HG03432 (cell line): ENCODE measurements around the gene ATP6V0A1.
A peak's percentile ranks its signal among the peaks of the same experiment; 100 is the strongest.
"Not testable (repeated sequence)": the region's sequence is repeated elsewhere in the genome, so short reads cannot be mapped to it uniquely, and the experiment has no call there.

Source experiments
- ATAC-seq: cut with Tn5 transposase; IDR thresholded peaks from one replicate; pipeline ENCODE4 v1.9.1; 2021; ENCODE audit warnings: mild to moderate bottlenecking, moderate library complexity; ENCODE audit not compliant: unreplicated experiment

The ATP6V0A1 gene

DNA sequence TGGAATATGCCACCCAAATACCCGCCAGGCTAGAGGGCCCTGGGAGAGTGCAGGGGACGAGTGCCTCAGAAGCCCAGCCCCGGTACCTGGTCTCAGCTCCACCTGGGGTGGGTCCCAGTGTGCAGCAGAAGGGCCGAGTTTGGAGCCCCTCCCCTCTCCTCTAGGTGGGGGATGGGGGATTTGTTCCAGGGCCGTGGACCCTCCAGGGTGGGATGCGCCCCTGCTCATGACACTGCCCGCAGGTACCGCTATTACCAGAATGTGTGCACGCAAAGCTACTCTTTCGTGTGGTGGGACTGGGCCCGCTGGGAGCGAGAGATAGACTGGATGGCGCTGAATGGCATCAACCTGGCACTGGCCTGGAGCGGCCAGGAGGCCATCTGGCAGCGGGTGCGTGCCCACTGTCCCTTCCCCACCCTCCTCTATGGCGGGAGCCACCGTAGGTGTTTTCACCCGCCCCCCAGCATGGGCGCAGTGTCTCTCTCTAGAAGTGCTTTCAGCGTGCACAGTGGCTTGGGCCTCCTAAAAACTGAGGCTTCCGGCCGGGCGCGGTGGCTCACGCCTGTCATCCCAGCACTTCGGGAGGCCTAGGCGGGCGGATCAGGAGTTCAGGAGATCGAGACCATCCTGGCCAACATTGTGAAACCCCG is 78.6 kb downstream of the ATP6V0A1 start:
- ATAC-seq, result no peak

DNA sequence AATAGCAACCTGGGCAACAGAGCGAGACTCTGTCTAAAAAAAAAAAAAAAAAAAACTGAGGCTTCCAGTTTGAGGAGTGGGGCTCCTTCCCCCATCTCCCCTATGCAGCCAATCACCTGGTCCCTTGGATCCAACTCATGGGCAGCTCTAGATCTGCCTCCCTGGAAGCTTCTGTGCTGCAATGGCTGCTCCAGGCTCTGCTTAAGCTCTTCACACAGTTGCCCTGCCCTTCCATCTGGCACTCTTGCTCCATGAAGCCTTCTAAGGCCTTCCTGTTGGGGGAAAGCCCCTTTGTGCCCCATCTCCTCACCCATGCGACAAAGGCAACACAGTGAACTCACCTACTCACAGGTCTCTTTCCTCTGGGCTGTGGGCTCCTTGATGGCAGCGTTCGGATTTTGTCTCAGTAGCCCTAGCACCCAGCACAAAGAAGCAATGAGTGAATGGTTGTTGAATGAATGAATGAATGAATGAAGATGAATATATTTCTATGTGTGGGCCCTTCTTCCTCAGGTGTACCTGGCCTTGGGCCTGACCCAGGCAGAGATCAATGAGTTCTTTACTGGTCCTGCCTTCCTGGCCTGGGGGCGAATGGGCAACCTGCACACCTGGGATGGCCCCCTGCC is 79.3 kb downstream of the ATP6V0A1 start:
- ATAC-seq, result no peak

DNA sequence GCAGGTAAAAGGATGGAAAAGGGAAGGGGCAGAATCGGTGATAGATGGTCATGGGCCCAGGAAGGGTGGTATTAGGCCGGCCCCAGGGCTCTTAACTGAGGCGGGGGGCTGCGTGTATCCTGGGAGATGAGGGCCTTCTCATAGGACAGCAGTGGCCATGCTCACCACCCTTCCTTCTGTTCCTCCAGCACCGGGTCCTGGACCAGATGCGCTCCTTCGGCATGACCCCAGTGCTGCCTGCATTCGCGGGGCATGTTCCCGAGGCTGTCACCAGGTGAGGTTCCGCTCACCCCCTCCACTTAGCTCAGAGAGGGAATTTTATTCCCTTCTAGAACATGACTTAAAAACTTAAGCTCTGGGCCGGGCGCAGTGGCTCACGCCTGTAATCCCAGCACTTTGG is 79.8 kb downstream of the ATP6V0A1 start:
- no peak for ATAC-seq

DNA sequence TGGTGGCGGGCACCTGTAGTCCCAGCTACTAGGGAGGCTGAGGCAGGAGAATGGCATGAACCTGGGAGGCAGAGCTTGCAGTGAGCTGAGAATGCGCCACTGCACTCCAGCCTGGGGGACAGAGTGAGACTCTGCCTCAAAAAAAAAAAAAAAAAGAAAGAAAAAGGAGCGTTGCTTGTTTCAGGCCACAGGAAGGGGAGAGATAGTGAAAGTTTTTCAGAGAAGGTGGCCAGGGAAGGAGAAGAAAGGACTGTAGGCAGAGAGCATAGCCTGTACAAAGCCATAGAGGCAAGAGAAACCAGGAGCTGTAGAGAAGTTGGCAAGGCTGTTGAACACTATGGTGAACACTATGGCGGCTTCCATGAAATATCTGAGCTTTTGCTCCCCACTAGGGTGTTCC is 81.9 kb downstream of the ATP6V0A1 start:
- ATAC-seq, result not testable (repeated sequence)

DNA sequence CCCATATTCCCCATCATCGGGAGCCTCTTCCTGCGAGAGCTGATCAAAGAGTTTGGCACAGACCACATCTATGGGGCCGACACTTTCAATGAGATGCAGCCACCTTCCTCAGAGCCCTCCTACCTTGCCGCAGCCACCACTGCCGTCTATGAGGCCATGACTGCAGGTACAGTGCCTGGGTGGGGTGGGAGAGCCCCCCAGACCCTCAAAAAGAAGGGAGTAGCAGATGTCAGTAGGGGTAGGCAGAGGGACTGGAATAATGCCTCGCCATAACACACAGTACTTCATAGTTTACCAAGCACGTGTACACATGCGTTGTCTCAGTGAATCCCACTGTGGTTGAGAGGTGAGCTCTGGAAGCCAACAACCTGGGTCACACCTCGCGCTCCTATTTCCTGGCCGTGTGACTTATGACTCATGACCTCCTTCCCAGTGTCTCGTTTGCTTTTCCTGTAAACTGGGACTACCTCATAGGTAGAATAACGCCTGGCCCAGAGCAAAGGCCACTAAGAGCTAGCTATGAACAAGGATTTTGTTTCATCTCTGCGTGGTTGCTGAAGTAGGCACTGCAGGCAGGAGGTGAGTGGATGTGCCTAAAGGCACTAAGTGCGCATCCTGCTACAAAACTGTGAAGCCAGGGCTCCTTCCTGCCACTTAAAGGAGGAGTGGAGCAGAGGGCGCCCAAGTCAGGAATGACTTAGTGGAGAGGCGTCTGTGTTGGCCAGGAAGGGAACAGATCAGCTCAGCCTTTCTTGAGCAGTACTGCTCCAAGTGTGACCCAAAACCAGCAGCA is 82.6 kb downstream of the ATP6V0A1 start:
- no peak for ATAC-seq

DNA sequence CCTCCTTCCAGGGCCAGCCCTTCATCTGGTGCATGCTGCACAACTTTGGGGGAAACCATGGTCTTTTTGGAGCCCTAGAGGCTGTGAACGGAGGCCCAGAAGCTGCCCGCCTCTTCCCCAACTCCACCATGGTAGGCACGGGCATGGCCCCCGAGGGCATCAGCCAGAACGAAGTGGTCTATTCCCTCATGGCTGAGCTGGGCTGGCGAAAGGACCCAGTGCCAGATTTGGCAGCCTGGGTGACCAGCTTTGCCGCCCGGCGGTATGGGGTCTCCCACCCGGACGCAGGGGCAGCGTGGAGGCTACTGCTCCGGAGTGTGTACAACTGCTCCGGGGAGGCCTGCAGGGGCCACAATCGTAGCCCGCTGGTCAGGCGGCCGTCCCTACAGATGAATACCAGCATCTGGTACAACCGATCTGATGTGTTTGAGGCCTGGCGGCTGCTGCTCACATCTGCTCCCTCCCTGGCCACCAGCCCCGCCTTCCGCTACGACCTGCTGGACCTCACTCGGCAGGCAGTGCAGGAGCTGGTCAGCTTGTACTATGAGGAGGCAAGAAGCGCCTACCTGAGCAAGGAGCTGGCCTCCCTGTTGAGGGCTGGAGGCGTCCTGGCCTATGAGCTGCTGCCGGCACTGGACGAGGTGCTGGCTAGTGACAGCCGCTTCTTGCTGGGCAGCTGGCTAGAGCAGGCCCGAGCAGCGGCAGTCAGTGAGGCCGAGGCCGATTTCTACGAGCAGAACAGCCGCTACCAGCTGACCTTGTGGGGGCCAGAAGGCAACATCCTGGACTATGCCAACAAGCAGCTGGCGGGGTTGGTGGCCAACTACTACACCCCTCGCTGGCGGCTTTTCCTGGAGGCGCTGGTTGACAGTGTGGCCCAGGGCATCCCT is 84.8 kb downstream of the ATP6V0A1 start:
- ATAC-seq, result no peak

DNA sequence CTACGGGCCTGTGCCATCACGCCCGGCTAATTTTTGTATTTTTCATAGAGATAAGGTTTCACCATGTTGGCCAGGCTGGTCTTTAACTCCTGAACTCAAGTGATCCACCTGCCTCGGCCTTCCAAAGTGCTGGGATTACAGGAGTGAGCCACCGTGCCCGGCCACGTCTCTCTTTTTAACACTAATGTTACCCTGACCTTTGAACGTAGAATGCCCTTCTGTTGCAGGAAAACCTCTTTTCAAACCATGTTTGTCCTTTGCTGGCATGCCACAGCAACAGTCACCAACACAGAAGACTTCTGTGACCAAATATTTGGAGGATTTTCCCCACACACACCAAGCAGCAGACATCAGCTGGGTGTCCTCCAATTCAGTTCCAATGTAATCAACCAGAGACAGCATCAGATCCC is 86.2 kb downstream of the ATP6V0A1 start:
- ATAC-seq, result no peak

DNA sequence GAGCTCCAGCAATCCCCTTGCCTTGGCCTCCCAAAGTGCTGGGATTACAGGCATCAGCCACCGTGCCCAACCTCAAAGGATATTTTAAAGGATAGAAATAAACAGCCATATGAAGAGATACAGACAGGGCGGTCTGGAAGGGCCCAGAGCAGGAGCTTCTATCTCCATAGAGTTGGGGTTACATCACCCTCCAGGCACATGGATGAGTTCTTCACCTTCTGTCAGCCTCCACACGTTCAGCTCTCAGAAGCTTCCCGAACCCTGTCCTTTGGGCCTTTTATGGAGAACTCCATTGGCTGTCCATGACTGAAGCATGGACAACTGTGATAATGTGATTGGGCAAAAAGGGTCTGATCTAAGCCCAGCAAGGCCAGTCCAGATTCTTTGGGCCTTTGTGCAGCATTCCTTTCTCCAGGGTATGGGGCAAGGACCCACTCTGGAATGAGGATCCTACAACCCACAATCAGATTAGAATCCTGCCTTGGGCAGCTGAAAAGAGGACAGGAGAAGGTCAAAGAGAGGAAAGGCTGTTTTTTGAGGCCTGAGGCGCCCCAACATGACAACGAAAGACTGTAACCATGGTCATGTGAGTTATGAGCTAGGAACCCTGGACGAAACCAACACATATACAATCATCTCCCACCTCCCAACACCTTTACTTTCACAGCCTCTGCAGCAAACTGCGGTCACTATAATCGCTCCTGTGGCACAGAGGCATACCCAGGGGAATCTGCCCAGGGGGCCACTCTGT is 87.3 kb downstream of the ATP6V0A1 start:
- ATAC-seq, result not testable (repeated sequence)

DNA sequence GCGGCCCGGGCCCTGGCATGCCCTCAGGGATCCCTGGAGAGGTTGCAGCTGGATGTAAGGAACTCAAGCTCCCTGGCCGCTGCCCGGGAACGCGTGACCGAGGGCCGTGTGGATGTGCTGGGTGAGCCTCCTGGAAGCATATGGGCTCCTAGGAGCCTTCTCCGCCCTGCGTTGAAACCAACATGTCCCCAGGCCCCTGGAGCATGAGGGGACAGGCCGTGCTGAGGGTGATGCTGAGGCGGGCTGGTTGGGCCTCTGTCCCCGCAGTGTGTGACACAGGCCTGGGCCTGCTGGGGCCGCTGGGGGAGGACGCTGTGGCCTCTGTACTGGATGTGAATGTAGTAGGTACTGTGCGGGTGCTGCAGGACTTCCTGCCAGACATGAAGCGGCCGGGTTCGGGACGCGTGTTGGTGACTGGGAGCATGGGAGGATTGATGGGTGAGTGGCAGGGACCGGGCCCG is 88.4 kb downstream of the ATP6V0A1 start:
- ATAC-seq, result no peak

DNA sequence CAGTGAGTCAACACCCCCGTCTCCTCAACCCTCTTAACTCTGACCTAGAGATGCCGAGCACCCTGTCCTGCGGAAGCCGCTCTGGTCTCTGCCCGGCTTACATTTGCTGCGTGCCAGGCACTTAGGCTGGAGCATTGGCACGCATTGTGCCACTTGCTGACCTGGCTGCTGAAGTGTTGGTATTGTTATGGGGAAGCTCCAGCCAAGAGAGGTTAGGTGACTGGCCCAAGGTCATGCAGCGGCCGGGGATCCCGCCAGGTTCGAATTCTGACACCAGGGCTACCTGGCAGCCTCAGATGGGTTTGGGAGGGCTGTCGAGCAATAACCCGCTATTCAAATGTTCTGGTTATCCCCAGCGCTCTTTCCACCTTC is 89.0 kb downstream of the ATP6V0A1 start:
- ATAC-seq, result no peak

DNA sequence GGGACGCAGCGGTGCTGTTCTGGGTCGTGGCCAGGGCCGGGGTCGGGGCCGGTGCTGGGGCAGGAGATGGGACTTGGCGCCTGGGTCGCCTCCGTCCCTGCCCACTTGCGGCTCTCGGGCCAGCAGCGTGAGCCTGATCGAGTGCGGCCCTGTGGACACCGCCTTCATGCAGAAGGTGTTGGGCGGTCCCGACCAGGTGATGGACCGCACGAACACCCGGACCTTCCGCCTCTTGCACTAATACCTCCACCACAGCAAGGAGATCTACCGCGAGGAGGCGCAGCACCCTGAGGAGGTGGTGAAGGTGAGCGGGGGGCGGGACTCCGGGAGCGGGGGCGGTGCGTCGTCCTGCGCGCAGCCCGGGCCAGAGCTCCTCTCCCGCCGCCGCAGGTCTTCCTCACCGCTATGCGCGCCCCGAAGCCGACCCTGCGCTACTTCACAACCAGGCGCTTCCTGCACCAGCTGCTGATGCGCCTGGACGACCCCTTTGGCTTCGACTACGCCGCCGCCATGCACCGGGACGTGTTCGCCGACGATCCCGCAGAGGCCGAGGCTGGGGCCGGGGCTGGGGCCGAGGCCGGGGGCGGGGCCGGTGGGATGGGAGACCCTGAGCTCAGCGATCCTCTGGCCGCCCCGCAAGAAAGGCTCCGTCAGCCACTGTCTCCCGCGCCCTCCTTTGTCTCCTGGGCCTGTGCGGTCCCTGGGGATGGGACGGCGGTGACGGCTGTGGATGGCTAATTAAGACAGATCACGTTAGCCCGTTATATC is 89.6 kb downstream of the ATP6V0A1 start:
- ATAC-seq, result peak; percentile 65

DNA sequence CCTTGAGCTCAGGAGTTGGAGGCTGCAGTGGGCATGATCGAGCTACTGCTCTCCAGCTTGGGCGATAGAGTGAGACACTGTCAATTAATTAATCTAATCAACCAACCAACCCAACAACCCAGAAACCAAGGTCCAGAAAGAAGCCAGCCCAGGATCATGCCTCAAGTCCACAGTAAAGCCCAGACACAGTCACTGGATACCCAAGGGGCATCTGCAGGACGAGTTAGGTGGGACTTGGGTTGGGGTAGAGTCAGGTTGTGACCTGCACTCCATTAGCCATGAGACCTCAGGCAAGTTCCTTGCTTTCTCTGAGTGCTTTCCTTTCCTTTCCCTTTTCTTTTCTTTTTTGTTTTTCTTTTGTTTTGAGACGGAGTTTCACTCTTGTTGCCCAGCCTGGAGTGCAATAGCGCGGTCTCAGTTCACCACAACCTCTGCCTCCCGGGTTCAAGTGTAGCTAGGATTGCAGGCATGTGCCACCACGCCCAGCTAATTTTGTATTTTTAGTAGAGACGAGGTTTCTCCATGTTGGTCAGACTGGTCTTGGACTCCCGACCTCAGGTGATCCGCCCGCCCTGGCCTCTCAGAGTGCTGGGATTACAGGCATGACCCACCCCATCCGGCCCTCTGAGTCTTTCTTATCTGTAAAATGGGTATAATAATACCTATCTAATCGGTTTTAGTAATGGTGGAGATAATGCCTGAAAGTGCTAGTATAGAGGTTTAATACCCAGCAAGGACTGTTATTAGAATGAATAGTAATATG is 90.5 kb downstream of the ATP6V0A1 start:
- no peak for ATAC-seq

DNA sequence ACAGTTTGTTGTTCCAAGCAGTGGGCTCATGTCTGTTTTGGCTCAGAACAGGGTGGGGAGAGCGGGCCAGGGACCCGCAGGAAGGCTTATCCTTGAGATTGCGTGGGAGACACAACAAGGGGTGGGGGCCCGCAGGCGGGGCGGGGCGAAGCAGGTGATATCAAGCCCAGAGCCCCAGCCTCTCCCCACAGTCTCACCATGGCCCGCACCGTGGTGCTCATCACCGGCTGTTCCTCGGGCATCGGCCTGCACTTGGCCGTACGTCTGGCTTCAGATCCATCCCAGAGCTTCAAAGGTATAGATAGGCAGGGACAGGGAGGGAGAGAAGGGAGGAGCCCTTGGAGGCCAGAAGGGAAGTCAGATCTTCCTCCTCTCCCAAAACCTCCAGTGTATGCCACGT is 94.1 kb downstream of the ATP6V0A1 start, which contains the start of gene HSD17B1:
Gene HSD17B1 (plus strand): TSS at position 188 of the 400 bp plus-strand sequence. CDS start 11 bp downstream, at position 199.
- not testable (repeated sequence) for ATAC-seq

DNA sequence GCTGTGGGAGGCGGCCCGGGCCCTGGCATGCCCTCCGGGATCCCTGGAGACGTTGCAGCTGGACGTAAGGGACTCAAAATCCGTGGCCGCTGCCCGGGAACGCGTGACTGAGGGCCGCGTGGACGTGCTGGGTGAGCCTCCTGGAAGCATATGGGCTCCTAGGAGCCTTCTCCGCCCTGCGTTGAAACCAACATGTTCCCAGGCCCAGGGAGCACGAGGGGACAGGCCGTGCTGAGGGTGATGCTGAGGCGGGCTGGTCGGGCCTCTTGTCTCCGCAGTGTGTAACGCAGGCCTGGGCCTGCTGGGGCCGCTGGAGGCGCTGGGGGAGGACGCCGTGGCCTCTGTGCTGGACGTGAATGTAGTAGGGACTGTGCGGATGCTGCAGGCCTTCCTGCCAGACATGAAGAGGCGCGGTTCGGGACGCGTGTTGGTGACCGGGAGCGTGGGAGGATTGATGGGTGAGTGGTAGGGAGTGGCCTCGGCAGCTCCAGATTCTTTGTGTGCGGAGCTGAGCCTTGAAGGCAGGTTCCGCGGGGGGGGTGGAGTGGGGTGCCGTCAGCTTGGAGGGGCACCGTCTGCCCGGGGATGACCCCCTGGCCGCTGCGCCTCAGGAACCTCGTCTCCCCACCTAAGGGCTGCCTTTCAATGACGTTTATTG is 94.6 kb downstream of the ATP6V0A1 start:
- no peak for ATAC-seq

DNA sequence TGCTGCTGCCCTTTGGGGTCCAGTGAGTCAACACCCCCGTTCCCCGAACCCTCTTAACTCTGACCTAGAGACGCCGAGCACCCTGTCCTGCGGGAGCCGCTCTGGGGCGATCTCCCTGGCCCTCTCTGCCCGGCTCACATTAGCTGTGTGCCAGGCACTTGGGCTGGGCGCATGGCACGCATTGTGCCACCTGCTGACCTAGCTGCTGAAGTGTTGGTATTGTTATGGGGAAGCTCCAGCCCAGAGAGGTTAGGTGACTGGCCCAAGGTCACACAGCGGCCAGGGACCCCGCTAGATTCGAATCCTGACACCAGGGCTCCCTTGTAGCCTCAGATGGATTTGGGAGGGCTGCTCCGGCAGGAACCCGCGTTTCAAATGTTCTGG is 95.2 kb downstream of the ATP6V0A1 start:
- ATAC-seq, result no peak

DNA sequence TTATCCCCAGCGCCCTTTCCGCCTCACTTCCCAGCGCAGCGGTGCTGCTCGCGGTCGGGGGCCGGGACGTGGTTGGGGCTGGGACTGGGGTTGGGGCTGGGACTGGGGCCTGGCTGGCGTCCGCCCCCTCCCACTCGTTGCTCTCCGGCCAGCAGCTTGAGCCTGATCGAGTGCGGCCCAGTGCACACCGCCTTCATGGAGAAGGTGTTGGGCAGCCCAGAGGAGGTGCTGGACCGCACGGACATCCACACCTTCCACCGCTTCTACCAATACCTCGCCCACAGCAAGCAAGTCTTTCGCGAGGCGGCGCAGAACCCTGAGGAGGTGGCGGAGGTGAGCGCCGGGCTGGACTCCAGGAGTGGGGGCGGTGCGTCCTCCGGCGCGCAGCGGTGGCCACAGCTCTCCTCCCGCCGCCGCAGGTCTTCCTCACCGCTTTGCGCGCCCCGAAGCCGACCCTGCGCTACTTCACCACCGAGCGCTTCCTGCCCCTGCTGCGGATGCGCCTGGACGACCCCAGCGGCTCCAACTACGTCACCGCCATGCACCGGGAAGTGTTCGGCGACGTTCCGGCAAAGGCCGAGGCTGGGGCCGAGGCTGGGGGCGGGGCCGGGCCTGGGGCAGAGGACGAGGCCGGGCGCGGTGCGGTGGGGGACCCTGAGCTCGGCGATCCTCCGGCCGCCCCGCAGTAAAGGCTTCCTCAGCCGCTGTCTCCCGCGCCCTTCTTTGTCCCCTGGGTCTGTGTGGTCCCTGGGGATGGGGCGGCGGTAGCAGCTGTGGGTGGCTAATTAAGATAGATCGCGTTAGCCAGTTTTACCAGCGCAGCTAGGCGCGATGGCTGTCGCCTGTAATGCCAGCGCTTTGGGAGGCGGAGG is 95.8 kb downstream of the ATP6V0A1 start:
- peak; percentile 85 for ATAC-seq

DNA sequence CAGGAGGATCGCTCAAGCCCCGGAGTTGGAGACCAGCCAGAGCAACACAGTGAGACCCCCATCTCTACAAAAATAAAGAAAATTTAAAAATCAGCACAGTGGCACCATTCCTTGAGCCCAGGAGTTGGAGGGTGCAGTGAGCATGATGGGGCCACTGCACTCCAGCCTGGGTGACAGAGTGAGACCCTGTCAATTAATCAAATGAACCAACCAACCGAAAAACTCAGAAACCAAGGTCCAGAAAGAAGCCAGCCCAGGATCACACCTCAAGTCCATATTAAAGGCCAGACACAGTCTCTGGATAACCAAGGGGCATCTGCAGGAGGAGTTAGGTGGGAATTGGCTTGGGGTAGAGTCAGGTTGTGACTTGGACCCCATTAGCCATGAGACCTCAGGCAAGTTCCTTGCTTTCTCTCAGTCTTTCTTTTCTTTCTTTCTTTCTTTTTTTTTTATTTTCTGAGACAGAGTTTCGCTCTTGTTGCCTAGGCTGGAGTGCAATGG is 96.5 kb downstream of the ATP6V0A1 start:
- no peak for ATAC-seq
